Trophoblast cell (in vitro differentiated cells and primary cell): ENCODE data around the gene HHAT.

Experiments used
- DNase-seq, 2 donors: peaks; one replicate each; pipeline ENCODE4 v3.0.0-alpha.2; 2016
- H2AFZ ChIP-seq: 2 replicates; pipeline ENCODE4 v1.6.1; 2013; ENCODE audit warnings: low read length, moderate library complexity, mild to moderate bottlenecking; ENCODE audit not compliant: insufficient read depth, poor library complexity
- H2AK5ac ChIP-seq: 2 replicates; pipeline ENCODE4 v1.6.1; 2013; ENCODE audit warnings: mild to moderate bottlenecking, low read length
- H2BK120ac ChIP-seq: 2 replicates; pipeline ENCODE4 v1.6.1; 2013; ENCODE audit warnings: low read length, mild to moderate bottlenecking, moderate library complexity; ENCODE audit not compliant: insufficient read depth, poor library complexity
- H2BK12ac ChIP-seq: 2 replicates; pipeline ENCODE4 v1.6.1; 2013; ENCODE audit warnings: mild to moderate bottlenecking, low read length, moderate library complexity
- H2BK5ac ChIP-seq: 2 replicates; pipeline ENCODE4 v1.6.1; 2013; ENCODE audit warnings: low read length, low read depth, moderate library complexity, mild to moderate bottlenecking; ENCODE audit not compliant: poor library complexity
- H3K14ac ChIP-seq: 2 replicates; pipeline ENCODE4 v1.6.1; 2013; ENCODE audit warnings: mild to moderate bottlenecking, low read length
- H3K18ac ChIP-seq: 2 replicates; pipeline ENCODE4 v1.6.1; 2013; ENCODE audit warnings: mild to moderate bottlenecking, low read length
- H3K23ac ChIP-seq: 2 replicates; pipeline ENCODE4 v1.6.1; 2013; ENCODE audit warnings: low read length
- H3K27ac ChIP-seq: 2 replicates; pipeline ENCODE4 v1.5.1; 2013; ENCODE audit warnings: low read depth, mild to moderate bottlenecking, inconsistent platforms, low read length, moderate library complexity
- H3K27me3 ChIP-seq: 2 replicates; pipeline ENCODE4 v1.6.1; 2013; ENCODE audit warnings: inconsistent platforms, mild to moderate bottlenecking, low read length, moderate library complexity; ENCODE audit not compliant: insufficient read depth
- H3K36me3 ChIP-seq, 2 experiments: 1 replicate in 1 of 2; 2 replicates in 1 of 2; pipeline ENCODE4 v1.6.1; 2013; ENCODE audit warnings: low read length in 2 of 2, mild to moderate bottlenecking in 2 of 2, moderate library complexity in 1 of 2; ENCODE audit not compliant: insufficient read depth in 2 of 2, control insufficient read depth in 1 of 2
- H3K4ac ChIP-seq: 2 replicates; pipeline ENCODE4 v1.6.1; 2013; ENCODE audit warnings: low read depth, mild to moderate bottlenecking, low read length, moderate library complexity
- H3K4me1 ChIP-seq, 2 experiments: 1 replicate in 1 of 2; 2 replicates in 1 of 2; pipeline ENCODE4 v1.6.1; 2013; ENCODE audit warnings: low read length in 2 of 2, mild to moderate bottlenecking in 2 of 2, moderate library complexity in 1 of 2; ENCODE audit not compliant: insufficient read depth in 2 of 2, control insufficient read depth in 1 of 2
- H3K4me2 ChIP-seq: 2 replicates; pipeline ENCODE4 v1.6.1; 2013; ENCODE audit warnings: inconsistent platforms, mild to moderate bottlenecking, low read length, moderate library complexity
- H3K4me3 ChIP-seq: 2 replicates; pipeline ENCODE4 v1.5.1; 2013; ENCODE audit warnings: mild to moderate bottlenecking, low read depth, low read length, inconsistent platforms
- H3K79me1 ChIP-seq: one replicate; pipeline ENCODE4 v1.6.1; 2013; ENCODE audit warnings: low read length
- H3K79me2 ChIP-seq: 2 replicates; pipeline ENCODE4 v1.6.1; 2013; ENCODE audit warnings: low read length, mild to moderate bottlenecking; ENCODE audit not compliant: control insufficient read depth, insufficient read depth, poor library complexity
- H3K9ac ChIP-seq: 2 replicates; pipeline ENCODE4 v1.6.1; 2013; ENCODE audit warnings: mild to moderate bottlenecking, low read length
- H3K9me3 ChIP-seq: 2 replicates; pipeline ENCODE4 v1.6.1; 2013; ENCODE audit warnings: low read depth, mild to moderate bottlenecking, control low read depth, inconsistent platforms, low read length; ENCODE audit not compliant: insufficient read depth
- H4K12ac ChIP-seq: 2 replicates; pipeline ENCODE4 v1.6.1; 2013; ENCODE audit warnings: low read depth, mild to moderate bottlenecking, low read length, moderate library complexity
- H4K8ac ChIP-seq: 2 replicates; pipeline ENCODE4 v1.6.1; 2013; ENCODE audit warnings: low read depth, mild to moderate bottlenecking, low read length, moderate library complexity
- H4K91ac ChIP-seq: one replicate; pipeline ENCODE4 v1.6.1; 2013; ENCODE audit warnings: low read depth, mild to moderate bottlenecking, low read length, moderate library complexity
- WGBS: extraction: QIAGEN DNeasy Blood & Tissue Kit; methylation state at CpG from one replicate; pipeline ENCODE4 v1.1.7; 2013; ENCODE audit warnings: missing lambda C conversion rate; ENCODE audit not compliant: insufficient read length, insufficient coverage; ENCODE audit errors: extremely low coverage; 5-methylcytosine and 5-hydroxymethylcytosine counted together

Gene HHAT

DNA sequence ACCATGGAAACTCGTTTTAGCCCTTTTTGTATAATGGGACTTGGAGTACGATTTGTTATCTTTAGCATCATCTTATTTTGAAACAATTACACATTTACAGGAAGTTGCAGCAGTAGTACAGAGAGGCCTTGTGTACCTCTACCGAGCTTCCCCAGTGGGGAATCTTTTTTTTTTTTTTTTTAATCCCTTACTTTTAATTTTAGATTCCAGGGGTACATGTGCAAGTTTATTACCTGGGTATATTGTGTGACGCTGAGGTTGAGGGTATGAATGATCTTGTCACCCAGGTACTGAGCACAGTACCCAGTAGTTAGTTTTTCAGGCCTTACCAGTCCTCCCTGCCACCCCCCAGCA, 45.9 kb downstream of the HHAT start:
- Histone ChIP-seq H3K9me3 (no peaks in the 10 kb centered on the region), H4K12ac (no peak overlapping the region), H3K4me3 (no peak overlapping the region), H3K9ac (no peak overlapping the region), H4K8ac (no peak overlapping the region), H3K27ac (no peak overlapping the region), H3K27me3 (no peaks in the 10 kb centered on the region), H2AK5ac (no peak overlapping the region), H3K36me3 (no peaks in the 10 kb centered on the region), H2BK120ac (peak overlapping the region; percentile 33), H2AFZ (no peak overlapping the region), H3K79me2 (no peaks in the 10 kb centered on the region), H3K79me1 (no peaks in the 10 kb centered on the region), H3K4ac (no peak overlapping the region), H2BK5ac (no peak overlapping the region), H3K14ac (no peak overlapping the region), H3K4me2 (no peak overlapping the region), H2BK12ac (no peak overlapping the region), H3K23ac (no peak overlapping the region), H3K18ac (no peak overlapping the region), H4K91ac (no peak overlapping the region), H3K4me1 (peaks cover 0 to 1% of the 10 kb centered on the region in 2 experiments)
- DNase-seq = no peak
- WGBS = no CpG with 5 or more reads among the region's 4 CpGs

DNA sequence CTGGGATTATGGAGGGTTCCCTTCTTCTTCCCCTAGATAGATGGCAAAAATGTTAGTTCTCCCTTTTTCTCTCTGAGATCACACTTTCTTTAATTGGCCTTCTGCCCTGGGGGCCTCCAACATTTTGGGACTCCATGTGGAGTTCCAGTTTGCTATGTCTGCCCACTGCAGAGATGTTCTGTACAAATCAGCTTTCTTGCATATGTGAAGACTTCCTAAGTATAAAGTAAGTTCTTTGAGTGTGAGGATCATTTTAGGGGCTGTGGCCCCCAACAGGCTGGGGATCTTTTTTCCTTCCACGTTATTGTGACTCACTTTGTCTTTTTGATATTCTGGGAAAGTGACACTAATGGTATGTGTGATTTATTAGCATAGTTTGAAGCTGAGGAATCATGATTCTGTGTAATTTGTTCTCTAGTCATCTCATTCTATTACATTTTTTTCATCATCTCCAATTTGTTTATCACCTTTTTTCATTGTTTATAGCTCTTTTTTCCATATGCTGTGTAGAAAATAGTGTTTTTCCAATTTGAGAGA, 48.2 kb downstream of the HHAT start:
- H4K91ac ChIP-seq = no peak overlapping the region
- peaks cover 0 to 1% of the 10 kb centered on the region in 2 experiments for H3K4me1 ChIP-seq
- no peak overlapping the region for H3K4me3 ChIP-seq
- no peak overlapping the region for H4K8ac ChIP-seq
- H3K36me3 ChIP-seq = no peaks in the 10 kb centered on the region
- no peak overlapping the region for H2AK5ac ChIP-seq
- no peak overlapping the region for H2BK120ac ChIP-seq
- H3K79me2 ChIP-seq = no peaks in the 10 kb centered on the region
- no peak overlapping the region for H3K23ac ChIP-seq
- no peak overlapping the region for H4K12ac ChIP-seq
- no peak overlapping the region for H3K4ac ChIP-seq
- H3K27me3 ChIP-seq = no peaks in the 10 kb centered on the region
- no peak overlapping the region for H2BK5ac ChIP-seq
- H3K27ac ChIP-seq = no peak overlapping the region
- H3K4me2 ChIP-seq = no peak overlapping the region
- H3K14ac ChIP-seq = no peak overlapping the region
- no peak for DNase-seq
- H3K79me1 ChIP-seq = no peaks in the 10 kb centered on the region
- no peak overlapping the region for H2BK12ac ChIP-seq
- H3K9ac ChIP-seq = no peak overlapping the region
- H2AFZ ChIP-seq = no peak overlapping the region
- H3K18ac ChIP-seq = no peak overlapping the region
- no peaks in the 10 kb centered on the region for H3K9me3 ChIP-seq
- WGBS = no CpG with 5 or more reads among the region's 1 CpG

GRCh38 chr1:210377731-210378333, 49.1 kb downstream of the HHAT start:
- no peak overlapping the region for H3K4me2 ChIP-seq
- no peak overlapping the region for H4K8ac ChIP-seq
- no peak overlapping the region for H4K91ac ChIP-seq
- no peak overlapping the region for H3K27ac ChIP-seq
- no peak overlapping the region for H3K18ac ChIP-seq
- H3K36me3 ChIP-seq = no peaks in the 10 kb centered on the region
- H3K27me3 ChIP-seq = no peaks in the 10 kb centered on the region
- H3K79me2 ChIP-seq = no peaks in the 10 kb centered on the region
- H3K4me1 ChIP-seq = peaks cover 0 to 1% of the 10 kb centered on the region in 2 experiments
- no peak overlapping the region for H3K14ac ChIP-seq
- H3K4ac ChIP-seq = no peak overlapping the region
- no peak overlapping the region for H2BK120ac ChIP-seq
- H3K4me3 ChIP-seq = no peak overlapping the region
- WGBS = no CpG with 5 or more reads among the region's 3 CpGs
- H3K9ac ChIP-seq = no peak overlapping the region
- no peak overlapping the region for H2BK5ac ChIP-seq
- H3K79me1 ChIP-seq = no peaks in the 10 kb centered on the region
- H2AK5ac ChIP-seq = no peak overlapping the region
- no peak overlapping the region for H2AFZ ChIP-seq
- no peak overlapping the region for H2BK12ac ChIP-seq
- H3K23ac ChIP-seq = no peak overlapping the region
- DNase-seq = no peak
- H3K9me3 ChIP-seq = no peaks in the 10 kb centered on the region
- H4K12ac ChIP-seq = no peak overlapping the region

DNA sequence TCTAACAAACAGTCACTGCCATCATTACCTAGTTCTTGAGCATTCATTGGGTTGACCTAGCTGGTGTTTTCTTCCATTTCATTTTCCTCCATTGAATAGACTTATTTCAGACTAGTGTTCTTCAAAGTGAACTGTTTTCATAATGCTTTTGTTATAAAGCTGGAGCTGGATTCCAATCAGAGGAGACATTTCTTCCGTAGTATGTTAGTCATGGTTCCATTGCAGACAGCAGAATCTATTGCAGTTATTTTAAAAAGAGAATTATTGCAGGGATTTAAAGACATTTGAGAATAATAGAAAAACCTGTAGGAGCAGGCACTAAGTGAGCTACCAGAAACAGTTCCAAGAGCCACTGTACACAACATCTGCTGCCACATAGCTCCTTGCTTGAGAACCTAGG, 50.0 kb downstream of the HHAT start:
- Histone ChIP-seq H3K9ac (no peak overlapping the region), H3K4me2 (no peak overlapping the region), H3K4me3 (no peak overlapping the region), H3K79me2 (no peaks in the 10 kb centered on the region), H4K91ac (no peak overlapping the region), H2BK12ac (no peak overlapping the region), H3K9me3 (no peaks in the 10 kb centered on the region), H2AK5ac (no peak overlapping the region), H3K4ac (no peak overlapping the region), H2BK5ac (no peak overlapping the region), H3K36me3 (no peaks in the 10 kb centered on the region), H3K14ac (no peak overlapping the region), H3K27ac (no peak overlapping the region), H3K18ac (no peak overlapping the region), H3K27me3 (no peaks in the 10 kb centered on the region), H4K8ac (no peak overlapping the region), H2BK120ac (no peak overlapping the region), H3K79me1 (no peaks in the 10 kb centered on the region), H3K23ac (no peak overlapping the region), H2AFZ (no peak overlapping the region), H3K4me1 (peaks cover 0 to 1% of the 10 kb centered on the region in 2 experiments), H4K12ac (no peak overlapping the region)
- no CpG with 5 or more reads among the region's 1 CpG for WGBS
- no peak for DNase-seq
